ENCODE measurements around the gene TACC2. TPM values are rescaled to one million over a fixed set of nuclear protein-coding genes. Genes with fewer than 3 reads are reported as not detected.
"Not testable (repeated sequence)": the region's sequence is repeated elsewhere in the genome, so short reads cannot be mapped to it uniquely, and the experiment has no call there.

The TACC2 gene
- total RNA-seq, 4 donors from 2014 or later: 31.0 to 52.5 (median 42.2) TPM

DNA sequence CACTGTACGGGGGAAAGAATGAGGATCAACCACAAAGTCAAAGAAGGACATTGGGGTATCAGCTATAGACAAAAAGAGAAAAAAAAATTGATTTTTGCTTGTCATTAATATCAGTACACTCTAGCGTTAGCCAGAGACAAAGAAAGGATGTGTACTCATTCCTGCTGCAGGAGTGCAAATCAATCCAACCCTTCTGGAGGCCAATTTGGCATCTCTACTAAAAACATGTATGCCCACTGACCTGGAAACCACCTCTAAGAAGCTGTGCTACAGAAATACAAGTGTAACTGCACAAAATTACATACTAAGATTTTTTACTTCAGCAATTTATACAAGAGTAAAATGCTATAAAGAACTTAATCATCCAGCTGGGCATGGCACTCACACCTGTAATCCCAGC is 27.5 kb upstream of the TACC2 start:
- 84 to 90% methylated on average over 2 of the region's 2 CpGs for WGBS, 2 donors
- TF ChIP-seq POLR2A (IDR thresholded peaks at IDR 0.05) (no peak), EP300 (IDR thresholded peaks at IDR 0.05) (no peak), CTCF (IDR thresholded peaks at IDR 0.05) (no peak)

DNA sequence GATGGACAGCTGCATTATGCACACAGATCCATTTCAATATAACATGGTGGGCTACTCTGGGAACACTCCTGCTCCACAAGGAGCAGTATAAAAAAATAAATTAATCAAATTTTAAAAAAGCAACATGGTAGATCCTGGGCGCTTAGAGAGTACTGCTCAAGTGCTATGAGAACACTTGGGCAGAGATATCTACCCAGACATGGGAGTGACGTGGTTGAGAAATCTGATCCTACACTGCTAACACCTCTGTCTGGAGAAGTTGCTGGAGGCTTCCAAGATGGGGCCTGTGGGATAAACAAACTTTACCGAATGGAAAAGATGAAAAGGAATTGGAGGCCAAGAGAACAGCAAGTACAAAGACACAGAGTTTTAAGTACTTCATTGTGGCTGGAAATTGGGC is 23.0 kb upstream of the TACC2 start:
- DNase-seq (ENCODE audit: low spot score in 2 of 2): no peak
- H3K36me3 ChIP-seq: peaks cover 0 to 91% (median 19%) of the 10 kb centered on the region in 3 donors
- H3K9me3 ChIP-seq: no peaks in the 10 kb centered on the region
- no peaks in the 10 kb centered on the region for H3K4me1 ChIP-seq
- H3K27ac ChIP-seq: no peak overlapping the region
- WGBS, 2 donors: 84 to 95% methylated on average over 3 of the region's 3 CpGs
- TF ChIP-seq EP300 (IDR thresholded peaks at IDR 0.05): no peak
- no peak for TF ChIP-seq POLR2A (IDR thresholded peaks at IDR 0.05)
- no peak overlapping the region for H3K4me3 ChIP-seq
- H3K27me3 ChIP-seq: no peaks in the 10 kb centered on the region

More for the DNA sequence above, 27.5 kb upstream of the TACC2 start:
- no peak for DNase-seq (ENCODE audit: low spot score in 2 of 2)
- Histone ChIP-seq H3K36me3 (peaks cover 0 to 77% (median 4%) of the 10 kb centered on the region in 3 donors), H3K27me3 (no peaks in the 10 kb centered on the region), H3K4me3 (no peak overlapping the region), H3K9me3 (no peaks in the 10 kb centered on the region), H3K27ac (no peak overlapping the region), H3K4me1 (no peaks in the 10 kb centered on the region)

- not testable (repeated sequence) for H3K27me3 ChIP-seq; DNase-seq (ENCODE audit: low spot score in 2 of 2); H3K4me3 ChIP-seq; H3K9me3 ChIP-seq; H3K27ac ChIP-seq
- WGBS, 2 donors: 91 to 94% methylated on average over 8 of the region's 8 CpGs
- peaks cover 0 to 16% (median 8%) of the 10 kb centered on the region in 4 donors for H3K4me1 ChIP-seq
- H3K36me3 ChIP-seq: peaks cover 0 to 81% (median 19%) of the 10 kb centered on the region in 3 donors
Measured at GRCh38 chr10:121969086-121969485, 19.9 kb upstream of the TACC2 start.

DNA sequence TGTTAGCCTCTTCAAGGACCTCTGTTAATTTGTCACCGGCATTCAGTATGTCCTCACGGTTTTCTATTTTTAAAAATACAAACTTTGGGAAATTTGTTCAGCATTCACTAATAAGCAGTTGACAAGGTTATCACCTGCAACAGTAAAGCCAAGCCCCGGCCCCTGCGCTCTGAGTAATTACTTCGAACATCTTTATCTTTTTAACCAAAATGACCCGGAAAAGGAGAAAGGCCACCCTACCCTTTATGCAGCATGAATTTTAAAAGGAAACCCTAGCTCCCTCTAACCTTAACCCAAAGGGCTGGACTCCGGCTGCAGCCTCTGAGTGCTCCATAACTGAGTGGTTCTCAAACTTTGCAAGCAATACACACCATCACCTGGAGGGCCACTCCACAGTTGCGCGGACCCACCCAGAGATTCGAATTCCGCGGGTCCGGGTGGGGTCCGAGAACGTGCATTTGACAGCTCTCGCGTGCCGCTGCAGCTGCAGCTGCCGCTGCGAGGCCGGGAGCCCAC is 14.9 kb upstream of the TACC2 start:
- Histone ChIP-seq H3K27ac (peak overlapping the region; percentile 89 to 99 (median 94)), H3K4me1 (peaks cover 0 to 25% (median 11%) of the 10 kb centered on the region in 4 donors), H3K4me3 (peak overlapping the region; percentile 70 to 100 (median 84)), H3K9me3 (no peaks in the 10 kb centered on the region), H3K36me3 (peaks cover 0 to 32% (median 5%) of the 10 kb centered on the region in 3 donors), H3K27me3 (no peaks in the 10 kb centered on the region)
- no peak for TF ChIP-seq CTCF (IDR thresholded peaks at IDR 0.05)
- TF ChIP-seq POLR2A (IDR thresholded peaks at IDR 0.05): no peak
- no peak for TF ChIP-seq EP300 (IDR thresholded peaks at IDR 0.05)
- 8 to 12% methylated on average over 19 to 21 of the region's 21 CpGs for WGBS, 2 donors
- DNase-seq (ENCODE audit: low spot score in 2 of 2): no peak

- Histone ChIP-seq H3K4me3 (peak within 1 kb of the TSS; percentile 70 to 100 (median 84)), H3K27ac (peak within 1 kb of the TSS; percentile 89 to 99 (median 94)), H3K9me3 (no peaks in the 10 kb centered on the region), H3K27me3 (no peaks in the 10 kb centered on the region), H3K4me1 (peaks cover 0 to 25% (median 11%) of the 10 kb centered on the region in 4 donors), H3K36me3 (peaks cover 0 to 28% (median 4%) of the 10 kb centered on the region in 3 donors)
- DNase-seq (ENCODE audit: low spot score in 2 of 2): peak; percentile 36 to 40
- WGBS, 2 donors: 1% methylated on average over 33 to 49 of the region's 101 CpGs
- TF ChIP-seq CTCF (IDR thresholded peaks at IDR 0.05) (peak in 2 of 5 experiments; percentile 46 to 75), EP300 (IDR thresholded peaks at IDR 0.05) (peak in 1 of 2 donors; percentile 13), POLR2A (IDR thresholded peaks at IDR 0.05) (peak in 1 of 2 donors; percentile 26)
Measured at GRCh38 chr10:121974535-121975294, 14.2 kb upstream of the TACC2 start, which contains the start of gene NSMCE4A. TSS of gene NSMCE4A (minus strand) at chr10:121975217. CDS start at chr10:121975165, 52 bp downstream.

Data from tibial nerve (tissue), 4 donors.